Neutrophil (primary cell): ENCODE data around the gene RMDN2.

Experiments
- H3K27ac ChIP-seq: fragments of 200-600 bp; sonication (generic); 2 replicates; pipeline ENCODE4 v1.5.1; 2016; ENCODE audit warnings: mild to moderate bottlenecking, moderate library complexity
- H3K27me3 ChIP-seq: fragments of 200-600 bp; sonication (generic); 2 replicates; pipeline ENCODE4 v1.6.0; 2016; ENCODE audit warnings: mild to moderate bottlenecking
- H3K36me3 ChIP-seq: fragments of 200-600 bp; sonication (generic); 2 replicates; pipeline ENCODE4 v1.5.1; 2017
- H3K4me1 ChIP-seq, 2 experiments: fragments of 200-600 bp in 1 of 2; sonication (generic) in 1 of 2; 1 replicate in 1 of 2; 2 replicates in 1 of 2; pipeline versions ENCODE4 v1.5.1 to v1.6.1; 2013 to 2016; ENCODE audit warnings: low read depth in 1 of 2, low read length in 1 of 2, mild to moderate bottlenecking in 1 of 2, moderate library complexity in 1 of 2; ENCODE audit not compliant: control insufficient read depth in 1 of 2, insufficient read depth in 1 of 2
- H3K4me3 ChIP-seq, 2 experiments: fragments of 200-600 bp in 1 of 2; sonication (generic) in 1 of 2; 1 replicate in 1 of 2; 2 replicates in 1 of 2; pipeline ENCODE4 v1.5.1; 2013 to 2016; ENCODE audit warnings: low read depth in 1 of 2, low read length in 1 of 2, mild to moderate bottlenecking in 1 of 2, moderate library complexity in 1 of 2
- H3K9me3 ChIP-seq: fragments of 200-600 bp; sonication (generic); 2 replicates; pipeline ENCODE4 v1.5.1; 2016
- TF ChIP-seq, protein P1 (sequence below): fragments of 200-600 bp; sonication (generic); IDR thresholded peaks from 2 replicates; pipeline ENCODE4 v1.5.1; 2016; ENCODE audit warnings: antibody characterized with exemption

Gene RMDN2

DNA sequence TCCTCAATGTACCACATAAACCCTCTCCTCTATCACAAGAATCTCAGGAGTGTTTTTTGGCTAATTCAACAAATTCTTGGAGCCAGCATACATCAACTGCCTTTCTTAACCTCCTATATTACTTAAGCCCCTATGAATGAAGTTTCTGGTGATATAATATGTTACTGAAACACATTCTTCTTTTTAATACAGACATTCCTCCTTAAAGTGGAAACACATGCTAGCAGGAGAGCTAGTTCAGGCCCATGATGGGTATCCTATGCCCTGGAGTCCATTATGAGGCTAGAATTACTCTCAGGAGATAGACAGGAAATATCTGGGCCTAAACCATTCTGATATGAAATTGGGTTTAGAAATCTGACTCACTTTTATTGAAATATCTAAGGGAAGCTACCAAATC lies 26.6 kb upstream of the RMDN2 start:
- TF ChIP-seq, protein P1, sequence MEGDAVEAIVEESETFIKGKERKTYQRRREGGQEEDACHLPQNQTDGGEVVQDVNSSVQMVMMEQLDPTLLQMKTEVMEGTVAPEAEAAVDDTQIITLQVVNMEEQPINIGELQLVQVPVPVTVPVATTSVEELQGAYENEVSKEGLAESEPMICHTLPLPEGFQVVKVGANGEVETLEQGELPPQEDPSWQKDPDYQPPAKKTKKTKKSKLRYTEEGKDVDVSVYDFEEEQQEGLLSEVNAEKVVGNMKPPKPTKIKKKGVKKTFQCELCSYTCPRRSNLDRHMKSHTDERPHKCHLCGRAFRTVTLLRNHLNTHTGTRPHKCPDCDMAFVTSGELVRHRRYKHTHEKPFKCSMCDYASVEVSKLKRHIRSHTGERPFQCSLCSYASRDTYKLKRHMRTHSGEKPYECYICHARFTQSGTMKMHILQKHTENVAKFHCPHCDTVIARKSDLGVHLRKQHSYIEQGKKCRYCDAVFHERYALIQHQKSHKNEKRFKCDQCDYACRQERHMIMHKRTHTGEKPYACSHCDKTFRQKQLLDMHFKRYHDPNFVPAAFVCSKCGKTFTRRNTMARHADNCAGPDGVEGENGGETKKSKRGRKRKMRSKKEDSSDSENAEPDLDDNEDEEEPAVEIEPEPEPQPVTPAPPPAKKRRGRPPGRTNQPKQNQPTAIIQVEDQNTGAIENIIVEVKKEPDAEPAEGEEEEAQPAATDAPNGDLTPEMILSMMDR, result no peak
- no peak overlapping the region for H3K4me3 ChIP-seq
- H3K27ac ChIP-seq, result no peak overlapping the region
- no peaks in the 10 kb centered on the region for H3K9me3 ChIP-seq
- no peaks in the 10 kb centered on the region for H3K36me3 ChIP-seq
- H3K4me1 ChIP-seq, result peaks cover under 1 to 11% of the 10 kb centered on the region in 2 experiments
- no peaks in the 10 kb centered on the region for H3K27me3 ChIP-seq

DNA sequence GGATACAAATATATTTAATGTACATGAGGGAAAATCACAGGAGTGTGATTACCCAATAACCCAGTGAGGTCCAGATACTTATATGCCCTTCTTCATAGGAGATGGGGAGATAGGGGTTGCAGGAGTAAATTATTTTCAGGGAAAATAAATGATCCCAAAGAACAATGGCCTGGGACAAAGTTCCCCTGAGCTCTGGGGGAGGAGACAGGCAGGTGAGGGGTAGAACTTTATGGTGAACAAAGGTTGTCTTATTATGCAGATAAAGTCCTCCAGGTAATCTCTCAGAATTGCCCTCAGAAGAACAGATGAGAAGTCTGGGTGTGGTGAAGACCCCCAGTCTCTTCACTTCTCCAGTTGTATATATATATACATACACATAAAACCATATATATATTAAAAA lies 22.1 kb upstream of the RMDN2 start:
- H3K4me3 ChIP-seq, result no peak overlapping the region
- H3K4me1 ChIP-seq, result no peaks in the 10 kb centered on the region
- TF ChIP-seq, protein P1, result no peak
- H3K27me3 ChIP-seq, result no peaks in the 10 kb centered on the region
- H3K27ac ChIP-seq, result no peak overlapping the region
- no peaks in the 10 kb centered on the region for H3K9me3 ChIP-seq
- no peaks in the 10 kb centered on the region for H3K36me3 ChIP-seq

DNA sequence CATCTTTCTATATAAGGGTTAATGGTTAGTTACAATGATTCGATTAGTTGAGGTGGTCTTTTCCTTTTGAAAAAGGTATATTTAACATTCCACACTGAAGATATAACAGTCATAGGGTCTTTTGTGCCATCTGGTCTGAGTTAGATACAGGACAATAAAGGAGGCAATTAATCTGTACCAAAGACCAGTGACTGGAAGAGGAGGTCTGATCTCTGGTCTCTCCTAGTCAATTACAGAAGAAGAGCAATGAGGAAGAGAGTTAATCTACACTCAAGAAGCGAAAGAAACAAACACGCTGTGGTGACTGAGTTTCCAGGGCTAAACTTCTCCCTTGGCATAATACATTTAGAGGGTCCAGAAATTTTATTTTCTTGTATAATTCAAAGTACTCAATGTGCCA lies 20.7 kb upstream of the RMDN2 start:
- Histone ChIP-seq H3K9me3 (no peaks in the 10 kb centered on the region), H3K27ac (no peak overlapping the region), H3K4me1 (no peaks in the 10 kb centered on the region), H3K4me3 (no peak overlapping the region), H3K27me3 (no peaks in the 10 kb centered on the region), H3K36me3 (no peaks in the 10 kb centered on the region)
- TF ChIP-seq, protein P1, result no peak

DNA sequence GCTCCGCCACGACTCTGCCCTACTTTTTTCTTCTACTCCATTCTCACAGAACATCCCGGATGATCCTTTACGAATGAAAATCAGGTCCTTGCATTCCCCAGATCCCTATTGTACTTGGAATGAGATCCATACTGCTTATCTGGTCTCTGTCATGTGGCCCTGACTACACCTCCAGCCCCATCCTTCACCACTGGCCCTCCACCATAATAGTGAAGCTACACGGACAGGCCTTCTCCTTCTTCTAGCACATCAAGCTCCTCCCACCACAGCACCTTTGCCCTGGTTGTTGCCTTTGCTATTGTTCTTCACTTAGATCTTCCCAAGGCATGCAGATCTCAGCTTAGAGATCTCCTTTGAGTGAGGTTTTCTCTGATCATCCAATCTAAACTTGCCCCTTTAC lies 20.1 kb upstream of the RMDN2 start:
- no peak overlapping the region for H3K4me3 ChIP-seq
- no peak overlapping the region for H3K27ac ChIP-seq
- no peaks in the 10 kb centered on the region for H3K36me3 ChIP-seq
- H3K4me1 ChIP-seq, result no peaks in the 10 kb centered on the region
- TF ChIP-seq, protein P1, result no peak
- H3K27me3 ChIP-seq, result no peaks in the 10 kb centered on the region
- no peaks in the 10 kb centered on the region for H3K9me3 ChIP-seq

DNA sequence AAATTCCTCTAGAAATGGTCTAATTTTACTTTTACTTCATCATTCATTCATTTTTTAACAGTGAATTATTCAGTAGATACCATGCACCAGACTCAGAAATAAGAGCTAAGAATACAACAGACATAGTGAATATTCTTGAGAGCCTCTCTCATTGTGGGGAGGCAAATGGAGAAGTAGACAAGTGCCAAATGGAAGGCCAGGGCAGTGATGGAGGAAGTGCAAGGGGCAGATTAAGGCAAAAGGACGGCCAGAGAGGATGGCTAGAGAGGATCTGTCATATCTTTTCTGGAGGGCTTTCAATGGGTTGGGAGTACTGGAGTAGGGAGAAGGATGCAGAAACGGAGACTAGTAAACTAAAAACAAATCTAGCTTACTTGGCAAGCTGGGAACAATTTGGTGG lies 19.0 kb upstream of the RMDN2 start:
- peaks cover 0 to 2% of the 10 kb centered on the region in 2 experiments for H3K4me1 ChIP-seq
- H3K9me3 ChIP-seq, result no peaks in the 10 kb centered on the region
- TF ChIP-seq, protein P1, result no peak
- no peaks in the 10 kb centered on the region for H3K36me3 ChIP-seq
- H3K27me3 ChIP-seq, result no peaks in the 10 kb centered on the region
- no peak overlapping the region for H3K27ac ChIP-seq
- H3K4me3 ChIP-seq, result no peak overlapping the region
